HCT116 (cell line): ENCODE results near the gene DMWD.

Source experiments
- EGR1 ChIP-seq: IDR thresholded peaks from 2 replicates; pipeline ENCODE4 v1.6.1; 2012; ENCODE audit warnings: low read depth
- EZH2 ChIP-seq: fragments of 200-600 bp; sonication (generic); IDR thresholded peaks from 2 replicates; pipeline ENCODE4 v1.6.1; 2017; ENCODE audit warnings: antibody characterized with exemption, mixed run types
- FOSL1 ChIP-seq: IDR thresholded peaks from 2 replicates; pipeline ENCODE4 v1.6.1; 2012; ENCODE audit warnings: low read depth
- JUND ChIP-seq: IDR thresholded peaks from 2 replicates; pipeline ENCODE4 v1.6.1; 2012
- MAX ChIP-seq: IDR thresholded peaks from 2 replicates; pipeline ENCODE4 v1.6.1; 2012
- POLR2A ChIP-seq: IDR thresholded peaks from 2 replicates; pipeline ENCODE4 v1.7.0; 2011; ENCODE audit warnings: borderline replicate concordance; ENCODE audit not compliant: insufficient read depth, insufficient read length; ENCODE audit errors: extremely low read depth
- POLR2AphosphoS5 ChIP-seq: IDR thresholded peaks from 2 replicates; pipeline ENCODE4 v1.6.1; 2011; ENCODE audit warnings: mild to moderate bottlenecking, low read depth, low read length, moderate library complexity
- YY1 ChIP-seq: IDR thresholded peaks from 2 replicates; pipeline ENCODE4 v1.6.1; 2011; ENCODE audit warnings: low read length, low read depth, moderate library complexity, mild to moderate bottlenecking; ENCODE audit not compliant: insufficient replicate concordance; ENCODE audit errors: extremely low read depth
- TF ChIP-seq, protein P1 (sequence below): IDR thresholded peaks from 2 replicates; pipeline ENCODE4 v1.6.1; 2011; ENCODE audit warnings: mild to moderate bottlenecking, low read length, moderate library complexity; ENCODE audit not compliant: insufficient replicate concordance; ENCODE audit errors: extremely low read depth
- TF ChIP-seq, protein P2 (sequence below), 3 experiments: fragments of 200-600 bp in 1 of 3; sonication (generic) in 1 of 3; IDR thresholded peaks in 2 of 3; conservative IDR thresholded peaks in 1 of 3; 2 replicates each; pipeline ENCODE4 v1.5.1; 2012 to 2017; ENCODE audit warnings: low read depth in 2 of 3, low read length in 2 of 3, antibody characterized with exemption in 1 of 3, borderline replicate concordance in 1 of 3, control low read depth in 1 of 3, mild to moderate bottlenecking in 1 of 3, mixed read lengths in 1 of 3, mixed run types in 1 of 3, moderate library complexity in 1 of 3; ENCODE audit not compliant: insufficient read depth in 1 of 3

DNA sequence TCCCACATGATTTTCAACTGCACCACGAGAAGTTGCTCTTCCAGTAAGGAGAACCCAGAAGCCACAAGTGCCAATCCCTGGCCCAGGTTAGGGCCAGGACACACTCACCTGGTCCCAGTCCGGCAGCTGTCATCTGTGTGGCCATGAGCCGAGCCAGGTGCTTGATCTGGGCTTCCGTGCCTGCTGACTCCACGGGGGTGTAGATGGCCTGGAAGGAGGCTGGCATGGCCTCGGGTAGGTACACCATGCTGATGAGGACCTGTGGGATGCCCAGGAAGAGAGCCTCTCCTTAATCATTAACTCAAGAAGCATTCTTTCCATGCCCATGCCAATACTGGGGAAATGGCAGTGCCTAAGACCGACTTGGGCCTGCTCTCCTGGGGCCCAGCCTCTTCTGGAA lies 42.3 kb upstream of the DMWD start:
- TF ChIP-seq, protein P1, sequence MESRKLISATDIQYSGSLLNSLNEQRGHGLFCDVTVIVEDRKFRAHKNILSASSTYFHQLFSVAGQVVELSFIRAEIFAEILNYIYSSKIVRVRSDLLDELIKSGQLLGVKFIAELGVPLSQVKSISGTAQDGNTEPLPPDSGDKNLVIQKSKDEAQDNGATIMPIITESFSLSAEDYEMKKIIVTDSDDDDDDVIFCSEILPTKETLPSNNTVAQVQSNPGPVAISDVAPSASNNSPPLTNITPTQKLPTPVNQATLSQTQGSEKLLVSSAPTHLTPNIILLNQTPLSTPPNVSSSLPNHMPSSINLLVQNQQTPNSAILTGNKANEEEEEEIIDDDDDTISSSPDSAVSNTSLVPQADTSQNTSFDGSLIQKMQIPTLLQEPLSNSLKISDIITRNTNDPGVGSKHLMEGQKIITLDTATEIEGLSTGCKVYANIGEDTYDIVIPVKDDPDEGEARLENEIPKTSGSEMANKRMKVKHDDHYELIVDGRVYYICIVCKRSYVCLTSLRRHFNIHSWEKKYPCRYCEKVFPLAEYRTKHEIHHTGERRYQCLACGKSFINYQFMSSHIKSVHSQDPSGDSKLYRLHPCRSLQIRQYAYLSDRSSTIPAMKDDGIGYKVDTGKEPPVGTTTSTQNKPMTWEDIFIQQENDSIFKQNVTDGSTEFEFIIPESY: no peak
- no peak for TF ChIP-seq EZH2
- TF ChIP-seq POLR2A: no peak
- TF ChIP-seq, protein P2, sequence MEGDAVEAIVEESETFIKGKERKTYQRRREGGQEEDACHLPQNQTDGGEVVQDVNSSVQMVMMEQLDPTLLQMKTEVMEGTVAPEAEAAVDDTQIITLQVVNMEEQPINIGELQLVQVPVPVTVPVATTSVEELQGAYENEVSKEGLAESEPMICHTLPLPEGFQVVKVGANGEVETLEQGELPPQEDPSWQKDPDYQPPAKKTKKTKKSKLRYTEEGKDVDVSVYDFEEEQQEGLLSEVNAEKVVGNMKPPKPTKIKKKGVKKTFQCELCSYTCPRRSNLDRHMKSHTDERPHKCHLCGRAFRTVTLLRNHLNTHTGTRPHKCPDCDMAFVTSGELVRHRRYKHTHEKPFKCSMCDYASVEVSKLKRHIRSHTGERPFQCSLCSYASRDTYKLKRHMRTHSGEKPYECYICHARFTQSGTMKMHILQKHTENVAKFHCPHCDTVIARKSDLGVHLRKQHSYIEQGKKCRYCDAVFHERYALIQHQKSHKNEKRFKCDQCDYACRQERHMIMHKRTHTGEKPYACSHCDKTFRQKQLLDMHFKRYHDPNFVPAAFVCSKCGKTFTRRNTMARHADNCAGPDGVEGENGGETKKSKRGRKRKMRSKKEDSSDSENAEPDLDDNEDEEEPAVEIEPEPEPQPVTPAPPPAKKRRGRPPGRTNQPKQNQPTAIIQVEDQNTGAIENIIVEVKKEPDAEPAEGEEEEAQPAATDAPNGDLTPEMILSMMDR (IDR thresholded peaks at IDR 0.05 in 2 of 3, conservative IDR thresholded peaks at IDR 0.05 in 1 of 3; ENCODE audit: borderline replicate concordance in 1 of 3, insufficient read depth in 1 of 3, low read depth in 2 of 3, low read length in 2 of 3): no peak
- TF ChIP-seq FOSL1: no peak
- no peak for TF ChIP-seq JUND
- TF ChIP-seq POLR2AphosphoS5: no peak
- TF ChIP-seq MAX: no peak
- no peak for TF ChIP-seq YY1
- no peak for TF ChIP-seq EGR1
